ENCODE data around the gene OR10A5. TPM values are rescaled to one million over a fixed set of nuclear protein-coding genes. Genes with fewer than 3 reads are reported as not detected.
"Not testable (repeated sequence)": the region's sequence is repeated elsewhere in the genome, so short reads cannot be mapped to it uniquely, and the experiment has no call there.

The OR10A5 gene
- total RNA-seq, 1 donor from 2014 or later: not detected

DNA sequence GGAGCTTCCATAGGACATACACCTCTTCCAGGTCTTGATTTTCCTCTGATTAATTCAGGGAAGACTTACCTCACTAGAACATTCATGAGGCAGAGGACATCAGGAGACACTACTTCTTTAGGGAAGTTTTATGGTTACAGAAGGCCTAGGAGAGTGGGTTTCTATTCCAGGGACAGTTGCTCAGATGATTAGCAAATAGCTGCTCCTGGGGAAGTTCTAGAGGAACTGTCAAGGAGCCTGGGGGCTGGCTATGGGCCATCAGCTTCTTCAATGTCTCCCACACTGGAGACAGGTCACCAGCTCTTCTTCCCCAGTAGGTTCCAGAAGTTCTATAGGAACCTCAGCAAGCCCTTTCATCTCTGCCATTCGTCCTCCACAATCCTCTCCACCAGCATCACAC is 11.5 kb upstream of the OR10A5 start:
- Mint-ChIP-seq H3K4me1 (peaks cover 2% of the 10 kb centered on the region), H3K27me3 (ENCODE audit: low read depth) (no peaks in the 10 kb centered on the region), H3K9me3 (no peaks in the 10 kb centered on the region), H3K36me3 (no peaks in the 10 kb centered on the region), H3K27ac (no peak overlapping the region), H3K4me3 (no peak overlapping the region)
- TF ChIP-seq, protein P1, sequence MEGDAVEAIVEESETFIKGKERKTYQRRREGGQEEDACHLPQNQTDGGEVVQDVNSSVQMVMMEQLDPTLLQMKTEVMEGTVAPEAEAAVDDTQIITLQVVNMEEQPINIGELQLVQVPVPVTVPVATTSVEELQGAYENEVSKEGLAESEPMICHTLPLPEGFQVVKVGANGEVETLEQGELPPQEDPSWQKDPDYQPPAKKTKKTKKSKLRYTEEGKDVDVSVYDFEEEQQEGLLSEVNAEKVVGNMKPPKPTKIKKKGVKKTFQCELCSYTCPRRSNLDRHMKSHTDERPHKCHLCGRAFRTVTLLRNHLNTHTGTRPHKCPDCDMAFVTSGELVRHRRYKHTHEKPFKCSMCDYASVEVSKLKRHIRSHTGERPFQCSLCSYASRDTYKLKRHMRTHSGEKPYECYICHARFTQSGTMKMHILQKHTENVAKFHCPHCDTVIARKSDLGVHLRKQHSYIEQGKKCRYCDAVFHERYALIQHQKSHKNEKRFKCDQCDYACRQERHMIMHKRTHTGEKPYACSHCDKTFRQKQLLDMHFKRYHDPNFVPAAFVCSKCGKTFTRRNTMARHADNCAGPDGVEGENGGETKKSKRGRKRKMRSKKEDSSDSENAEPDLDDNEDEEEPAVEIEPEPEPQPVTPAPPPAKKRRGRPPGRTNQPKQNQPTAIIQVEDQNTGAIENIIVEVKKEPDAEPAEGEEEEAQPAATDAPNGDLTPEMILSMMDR (IDR thresholded peaks at IDR 0.05; ENCODE audit: unreplicated experiment): no peak
- DNase-seq (ENCODE audit: low spot score in 2 of 2, unreplicated experiment in 2 of 2): no peak

DNA sequence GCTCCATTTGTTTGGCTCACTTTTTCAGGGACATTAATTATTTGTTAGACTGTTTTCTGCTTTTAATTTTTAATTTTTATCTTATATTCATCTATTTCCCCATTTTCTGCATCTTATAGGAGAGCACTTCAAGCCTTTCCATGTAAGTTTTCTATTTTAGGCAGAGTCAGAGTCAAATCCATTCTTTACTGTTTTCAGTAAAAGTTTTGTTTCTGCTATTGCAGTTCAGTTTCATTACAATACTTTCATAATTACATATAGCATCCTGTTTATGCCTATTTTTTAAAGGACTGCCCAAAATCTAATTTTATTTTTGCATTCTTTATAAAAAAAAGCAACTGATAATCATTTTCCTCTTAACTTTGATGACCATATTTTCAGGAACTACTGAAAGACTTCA is 3.8 kb upstream of the OR10A5 start:
- no peaks in the 10 kb centered on the region for H3K4me1 Mint-ChIP-seq
- no peaks in the 10 kb centered on the region for H3K27me3 Mint-ChIP-seq (ENCODE audit: low read depth)
- no peaks in the 10 kb centered on the region for H3K36me3 Mint-ChIP-seq
- H3K9me3 Mint-ChIP-seq: peaks cover 17% of the 10 kb centered on the region
- no peak overlapping the region for H3K27ac Mint-ChIP-seq
- H3K4me3 Mint-ChIP-seq: no peak overlapping the region
- DNase-seq (ENCODE audit: low spot score in 2 of 2, unreplicated experiment in 2 of 2): no peak
- TF ChIP-seq, protein P1 (IDR thresholded peaks at IDR 0.05; ENCODE audit: unreplicated experiment): no peak

DNA sequence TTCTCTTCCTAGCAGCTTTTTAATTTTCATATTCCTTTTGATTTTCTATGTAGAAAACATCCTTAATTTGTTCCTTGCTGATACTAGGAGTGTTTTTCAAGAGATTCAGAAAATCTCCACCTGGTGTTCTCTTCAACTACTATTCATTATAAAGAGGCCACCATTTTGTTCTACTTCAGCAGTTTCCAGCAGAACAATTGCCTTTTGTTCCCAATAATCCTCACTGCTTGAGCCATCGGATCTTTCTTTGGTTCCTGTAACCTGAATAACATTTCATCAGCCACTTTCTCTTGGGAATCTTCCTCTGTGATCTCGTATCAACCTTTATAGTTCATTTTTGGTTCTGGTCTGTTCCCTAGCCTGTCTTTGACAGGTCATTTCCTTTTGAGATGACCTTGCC is 1.8 kb upstream of the OR10A5 start:
- TF ChIP-seq, protein P1 (IDR thresholded peaks at IDR 0.05; ENCODE audit: unreplicated experiment): no peak
- no peaks in the 10 kb centered on the region for H3K4me1 Mint-ChIP-seq
- no peak overlapping the region for H3K4me3 Mint-ChIP-seq
- no peak for DNase-seq (ENCODE audit: low spot score in 2 of 2, unreplicated experiment in 2 of 2)
- no peak overlapping the region for H3K27ac Mint-ChIP-seq
- H3K36me3 Mint-ChIP-seq: no peaks in the 10 kb centered on the region
- H3K9me3 Mint-ChIP-seq: peaks cover 17% of the 10 kb centered on the region
- no peaks in the 10 kb centered on the region for H3K27me3 Mint-ChIP-seq (ENCODE audit: low read depth)

DNA sequence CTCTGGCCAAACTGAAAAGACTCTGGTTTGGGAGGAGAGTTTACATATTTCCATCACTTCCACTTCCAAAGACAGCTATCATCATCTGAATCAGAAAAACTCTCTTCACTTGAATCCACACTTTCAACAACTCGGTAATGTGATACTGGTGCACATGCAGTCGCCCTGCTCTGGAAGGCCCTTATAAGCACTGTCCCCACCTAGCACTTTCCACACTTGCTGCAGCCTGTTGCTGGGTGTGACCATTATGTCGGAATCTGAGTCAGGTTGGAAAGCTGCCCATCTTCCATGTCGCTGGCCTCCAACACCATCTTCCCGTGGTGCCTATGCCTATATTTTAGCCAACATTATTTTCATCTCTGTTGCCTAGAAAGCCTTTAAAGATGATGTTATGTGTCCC is 1.1 kb upstream of the OR10A5 start:
- Mint-ChIP-seq H3K4me1 (no peaks in the 10 kb centered on the region), H3K27ac (no peak overlapping the region), H3K36me3 (no peaks in the 10 kb centered on the region), H3K27me3 (ENCODE audit: low read depth) (no peaks in the 10 kb centered on the region), H3K9me3 (peaks cover 19% of the 10 kb centered on the region), H3K4me3 (no peak overlapping the region)
- TF ChIP-seq, protein P1 (IDR thresholded peaks at IDR 0.05; ENCODE audit: unreplicated experiment): no peak
- no peak for DNase-seq (ENCODE audit: low spot score in 2 of 2, unreplicated experiment in 2 of 2)

DNA sequence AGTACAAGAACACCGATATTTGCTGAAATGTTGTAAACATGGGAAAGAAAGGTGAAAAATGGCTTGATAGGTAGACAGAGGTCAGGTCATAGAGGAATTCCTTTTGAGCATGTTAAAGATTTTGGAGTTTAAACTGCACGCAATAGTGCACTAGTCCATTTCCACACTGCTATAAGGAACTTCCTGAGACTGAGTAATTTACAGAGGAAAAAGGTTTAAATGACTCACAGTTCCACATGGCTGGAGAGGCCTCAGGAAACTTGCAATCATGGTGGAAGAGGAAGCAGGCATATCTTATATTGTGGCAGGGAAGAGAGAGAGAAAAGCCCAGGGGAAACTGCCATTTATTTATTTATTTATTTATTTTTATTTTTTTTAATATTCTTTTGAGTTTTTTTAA is 5.0 kb downstream of the OR10A5 start:
- Mint-ChIP-seq H3K27ac (no peak overlapping the region), H3K27me3 (ENCODE audit: low read depth) (no peaks in the 10 kb centered on the region), H3K4me1 (no peaks in the 10 kb centered on the region), H3K4me3 (no peak overlapping the region), H3K36me3 (peaks cover 3% of the 10 kb centered on the region), H3K9me3 (peaks cover 48% of the 10 kb centered on the region)
- DNase-seq (ENCODE audit: low spot score in 2 of 2, unreplicated experiment in 2 of 2): no peak
- TF ChIP-seq, protein P1 (IDR thresholded peaks at IDR 0.05; ENCODE audit: unreplicated experiment): no peak

DNA sequence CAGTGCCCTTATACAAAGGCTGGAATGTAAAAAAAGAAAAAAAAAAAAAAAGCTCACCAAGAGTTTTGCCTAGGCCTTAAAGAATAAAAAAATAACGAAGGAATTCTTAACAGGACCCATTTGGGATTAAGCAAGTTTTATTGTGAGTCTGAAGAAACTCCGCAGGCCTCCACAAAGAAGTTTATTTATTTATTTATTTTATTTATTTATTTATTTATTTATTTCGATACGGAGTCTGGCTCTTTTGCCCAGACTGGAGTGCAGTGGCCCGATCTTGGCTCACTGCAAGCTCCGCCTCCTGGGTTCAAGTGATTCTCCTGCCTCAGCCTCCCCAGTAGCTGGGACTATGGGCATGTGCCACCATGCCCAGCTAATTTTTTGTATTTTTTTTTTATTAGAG is 9.3 kb downstream of the OR10A5 start:
- H3K36me3 Mint-ChIP-seq; DNase-seq (ENCODE audit: low spot score in 2 of 2, unreplicated experiment in 2 of 2); H3K4me3 Mint-ChIP-seq; H3K27ac Mint-ChIP-seq; H3K4me1 Mint-ChIP-seq; H3K27me3 Mint-ChIP-seq (ENCODE audit: low read depth): not testable (repeated sequence)
- peaks cover 39% of the 10 kb centered on the region for H3K9me3 Mint-ChIP-seq

All from mesothelial cell of epicardium (in vitro differentiated cells).